NCI-H1105 treated with DMSO at 0.1 percent for 48 hours (cell line): ENCODE data around the gene CLCNKA.
"Not testable (repeated sequence)": the region's sequence is repeated elsewhere in the genome, so short reads cannot be mapped to it uniquely, and the experiment has no call there.

Experiments used
- DNase-seq: peaks from one replicate; lab custom pipeline; 2025; lab: John Stamatoyannopoulos, UW

Gene CLCNKA

GRCh38 chr1:16042096-16042495, 20.3 kb downstream of the CLCNKA start:
- DNase-seq: no peak

DNA sequence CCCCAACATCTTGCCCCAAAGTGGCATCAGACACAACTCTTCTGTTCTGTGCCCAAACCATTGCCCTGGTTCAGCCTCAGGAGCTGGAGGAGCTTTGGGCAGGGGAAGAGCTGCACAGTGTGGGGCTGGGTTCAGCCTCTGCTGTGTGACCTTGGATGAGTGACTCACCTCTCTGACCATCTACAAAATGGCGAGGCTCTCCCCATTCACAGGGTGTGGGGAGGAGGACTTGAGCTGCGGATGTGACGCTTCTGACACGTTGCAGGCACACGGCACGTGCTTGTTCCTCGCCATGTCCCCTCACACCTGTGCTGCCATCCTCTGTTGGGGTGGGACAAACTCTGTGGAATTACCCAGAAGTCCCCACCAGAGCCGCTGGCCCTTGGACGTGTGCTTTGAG, 20.8 kb downstream of the CLCNKA start:
- not testable (repeated sequence) for DNase-seq

DNA sequence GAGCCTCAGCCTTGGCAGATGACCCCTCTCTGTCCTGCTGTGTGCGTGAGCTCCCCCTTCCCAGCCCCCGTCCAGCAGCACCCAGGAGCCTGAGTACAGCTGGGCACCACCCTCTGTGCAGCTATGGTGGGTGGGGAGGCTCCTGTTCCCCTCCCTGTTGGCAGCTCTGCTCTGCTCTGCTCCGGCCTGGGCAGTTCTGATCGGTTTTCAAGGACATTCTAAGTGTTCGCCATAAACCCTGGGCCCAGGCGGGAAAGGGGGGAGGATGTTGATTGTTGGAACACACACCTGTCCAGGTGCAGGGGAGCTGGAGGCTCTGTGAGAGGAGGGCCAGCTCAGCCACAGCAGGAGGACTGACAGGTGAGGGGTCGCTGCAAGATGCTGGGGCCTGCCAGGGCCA, 21.7 kb downstream of the CLCNKA start, which contains the start of gene CLCNKB:
TSS of gene CLCNKB (plus strand) at position 262 of the 400 bp plus-strand sequence. CDS start 711 bp downstream, outside the sequence.
- DNase-seq: no peak

GRCh38 chr1:16043950-16044349, 22.1 kb downstream of the CLCNKA start:
- no peak for DNase-seq

- DNase-seq: no peak
Measured at GRCh38 chr1:16046842-16047241, 25.0 kb downstream of the CLCNKA start.

- DNase-seq: no peak
Measured at GRCh38 chr1:16047791-16048475, 26.1 kb downstream of the CLCNKA start.

- DNase-seq: peak; percentile 80
Measured at GRCh38 chr1:16048573-16049189, 26.8 kb downstream of the CLCNKA start.

DNA sequence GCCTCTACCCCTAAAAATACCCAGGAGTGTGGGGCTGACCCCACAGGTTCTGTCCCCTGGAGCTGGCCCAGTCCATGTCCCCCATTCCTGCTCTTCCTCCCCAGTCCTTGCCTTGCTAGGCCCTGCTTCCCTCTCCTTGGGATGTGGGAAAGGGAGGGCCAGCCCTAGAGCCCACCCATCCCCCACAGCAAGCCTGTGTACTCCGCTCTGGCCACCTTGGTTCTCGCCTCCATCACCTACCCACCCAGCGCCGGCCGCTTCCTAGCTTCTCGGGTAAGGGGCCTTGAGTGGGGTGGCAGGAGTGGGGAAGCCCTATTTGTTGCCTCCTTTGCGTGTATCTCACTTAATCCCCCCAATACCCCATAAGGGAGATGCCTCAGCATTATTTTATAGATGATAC, 28.5 kb downstream of the CLCNKA start:
- DNase-seq: no peak

- no peak for DNase-seq
Measured at GRCh38 chr1:16051039-16051438, 29.2 kb downstream of the CLCNKA start.

- not testable (repeated sequence) for DNase-seq
Measured at GRCh38 chr1:16051949-16052348, 30.1 kb downstream of the CLCNKA start.

DNA sequence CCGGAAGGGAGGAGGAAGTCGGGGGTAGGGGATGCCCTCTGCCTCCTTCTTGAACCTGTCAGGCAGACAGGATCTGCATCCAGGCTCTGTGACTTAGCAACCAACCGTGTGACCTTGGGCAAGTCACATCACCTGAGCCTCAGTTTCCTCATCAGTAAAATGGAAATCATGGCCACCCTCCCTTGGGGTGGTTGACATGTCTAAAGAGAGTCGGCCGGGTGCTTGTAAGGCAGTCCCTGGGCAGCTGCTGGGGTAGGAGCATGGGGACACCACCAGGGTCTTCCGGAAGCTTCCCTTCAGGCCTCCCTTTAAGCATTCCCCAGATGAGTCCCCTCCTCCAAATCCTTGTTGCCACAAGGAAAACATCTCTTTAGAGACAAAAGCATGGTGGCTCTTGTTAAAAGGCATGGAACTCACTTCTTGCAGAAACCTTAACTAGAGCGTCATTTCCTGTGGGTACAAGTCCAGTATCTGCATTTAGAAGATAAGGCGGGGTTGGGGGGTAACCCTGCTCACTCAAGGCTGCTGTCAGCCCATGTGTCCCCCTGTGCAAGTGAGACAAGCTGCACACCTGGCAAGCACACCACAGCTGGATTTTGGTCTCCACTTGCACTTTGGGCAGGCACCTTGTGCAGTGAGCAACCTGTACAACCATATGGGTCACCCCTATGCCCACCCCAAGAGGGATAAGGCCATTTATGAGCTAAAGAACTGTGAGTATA, 32.1 kb downstream of the CLCNKA start:
- no peak for DNase-seq

GRCh38 chr1:16054598-16055540, 33.0 kb downstream of the CLCNKA start:
- no peak for DNase-seq

DNA sequence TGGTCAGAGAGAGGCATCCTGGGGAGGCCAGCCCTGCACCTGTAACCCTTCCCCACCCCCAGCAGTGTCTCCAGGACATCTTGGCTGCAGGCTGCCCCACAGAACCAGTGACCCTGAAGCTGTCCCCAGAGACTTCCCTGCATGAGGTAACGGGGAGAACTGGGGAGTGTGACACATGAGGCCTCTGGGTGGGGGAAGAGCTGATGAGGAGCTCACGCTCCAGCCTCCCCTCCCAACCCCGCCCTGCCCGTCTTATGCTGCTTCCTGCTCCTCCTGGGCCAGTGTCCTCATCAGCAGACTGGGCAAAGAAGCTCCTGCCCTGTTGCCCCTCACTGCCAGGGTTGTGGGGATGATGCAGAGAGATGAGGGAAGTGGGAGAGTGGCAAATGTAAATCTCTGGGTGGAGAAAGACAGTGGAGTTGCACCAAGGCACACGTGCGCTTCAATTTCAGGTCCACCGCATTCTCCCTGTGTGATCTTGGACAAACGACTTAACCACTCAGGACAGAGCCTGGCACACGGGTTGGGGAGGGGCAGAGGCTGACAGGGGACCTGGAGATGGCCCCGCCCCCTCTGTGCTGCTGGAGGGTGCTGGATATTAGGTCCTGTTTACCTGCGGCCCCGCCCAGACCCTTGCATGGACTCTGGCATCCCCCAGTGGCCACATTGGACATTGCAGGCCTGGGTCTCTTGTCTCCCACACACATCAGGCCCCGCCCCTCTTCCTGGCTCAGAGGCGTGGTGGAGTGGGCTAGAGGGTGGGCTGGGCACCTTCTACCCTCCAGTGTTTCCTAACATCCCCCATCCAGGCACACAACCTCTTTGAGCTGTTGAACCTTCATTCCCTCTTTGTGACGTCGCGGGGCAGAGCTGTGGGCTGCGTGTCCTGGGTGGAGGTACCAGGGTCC, 34.0 kb downstream of the CLCNKA start:
- peak; percentile 86 for DNase-seq

GRCh38 chr1:16056521-16056912, 34.7 kb downstream of the CLCNKA start:
- not testable (repeated sequence) for DNase-seq

DNA sequence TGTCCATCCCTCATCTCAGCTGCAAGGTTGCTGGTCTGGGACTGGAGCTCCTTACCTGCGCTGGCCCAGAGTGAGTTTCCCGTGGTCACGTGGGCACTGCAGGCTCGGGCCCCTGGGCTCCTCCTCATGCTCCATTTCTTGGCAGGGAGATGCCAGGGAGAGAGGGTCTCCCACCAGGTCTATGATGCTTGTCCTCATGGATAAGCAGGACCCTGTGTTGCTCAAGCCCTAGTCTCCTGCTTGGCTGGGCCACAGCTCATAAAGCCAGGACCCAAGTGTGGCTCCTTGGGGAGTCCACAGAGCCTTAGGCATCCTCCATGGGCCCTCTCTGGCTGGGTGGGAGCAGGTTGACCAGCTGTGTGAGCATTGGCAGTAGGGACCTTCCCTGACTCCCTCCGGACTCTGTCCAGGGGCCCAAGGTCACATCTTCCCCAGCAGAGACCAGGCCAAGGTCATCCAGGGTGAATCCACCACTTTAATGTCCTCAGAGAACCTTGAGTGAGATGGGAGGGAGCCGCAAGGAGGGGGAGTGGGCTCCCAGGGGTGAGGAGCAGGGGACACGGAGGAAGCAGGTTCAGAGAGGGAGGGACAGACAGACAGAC, 35.6 kb downstream of the CLCNKA start:
- not testable (repeated sequence) for DNase-seq

DNA sequence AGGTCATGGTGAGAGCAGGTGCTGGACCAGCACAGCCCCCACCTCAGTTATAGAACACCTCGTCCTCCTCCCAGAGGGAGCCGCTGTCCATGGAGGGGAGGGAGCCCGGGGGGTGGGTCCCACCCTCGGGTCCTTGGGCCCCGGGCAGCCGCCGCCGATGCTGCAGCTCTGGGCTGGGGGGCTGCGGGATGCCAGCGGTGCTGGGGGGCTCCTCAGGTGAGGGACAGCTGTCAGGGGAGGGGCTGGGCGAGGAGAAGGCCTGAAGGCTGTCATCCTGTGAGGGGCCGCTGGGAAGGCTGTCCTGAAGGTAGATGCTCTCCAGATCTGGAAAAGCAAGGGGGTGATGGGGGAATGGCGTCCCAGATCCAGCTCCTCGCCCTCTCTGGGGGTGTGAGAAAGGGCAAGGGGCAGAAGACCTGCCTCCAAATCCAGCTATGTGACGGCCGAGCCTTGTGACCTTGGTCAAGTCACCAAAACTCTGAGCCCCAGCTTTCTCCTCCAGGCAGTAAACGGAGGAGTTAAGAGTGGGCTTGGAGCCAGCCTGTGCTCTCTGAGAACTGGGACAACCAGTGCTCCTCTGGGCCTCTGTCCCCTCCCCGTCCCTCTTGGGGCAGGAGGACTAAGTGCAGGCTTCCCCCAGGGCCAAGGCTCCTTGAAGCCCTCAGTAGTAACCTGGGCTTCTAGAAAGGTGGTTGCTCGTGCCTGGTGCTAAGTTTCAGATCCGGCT, 36.7 kb downstream of the CLCNKA start:
- not testable (repeated sequence) for DNase-seq

DNA sequence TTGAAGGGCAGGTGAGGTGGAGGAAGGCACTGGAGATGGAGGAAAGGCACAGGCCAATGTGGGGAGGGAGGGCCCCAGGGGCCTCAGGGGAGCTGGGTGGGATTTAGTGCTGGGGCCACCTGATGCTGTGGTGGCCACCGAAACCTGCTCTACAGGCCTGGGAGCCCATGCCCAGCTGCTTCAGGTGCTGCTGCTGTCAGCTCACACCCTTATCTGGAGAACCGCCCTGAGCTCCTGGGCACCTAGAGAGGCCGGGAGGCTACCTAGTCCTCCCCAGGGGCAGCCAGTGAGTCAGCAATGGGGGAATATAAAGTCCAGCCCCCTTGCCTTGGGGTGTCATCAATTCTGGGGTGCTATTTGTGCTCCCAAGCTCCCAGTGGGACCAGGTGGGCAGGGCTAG, 39.4 kb downstream of the CLCNKA start:
- DNase-seq: no peak

GRCh38 chr1:16061989-16062686, 40.3 kb downstream of the CLCNKA start:
- DNase-seq: not testable (repeated sequence)

- not testable (repeated sequence) for DNase-seq
Measured at GRCh38 chr1:16062687-16063075, 40.8 kb downstream of the CLCNKA start.
